ENCODE results near the gene NAPA.

The NAPA gene

GRCh38 chr19:47514869-47515588 lies at the start of gene NAPA:
NAPA (minus strand) TSS chr19:47515063; CDS start chr19:47514940, 123 bp downstream.
- peak; percentile 100 for DNase-seq (ENCODE audit: low spot score)

- no peak for DNase-seq (ENCODE audit: low spot score)
Observed at GRCh38 chr19:47564081-47564480, 49.2 kb upstream of the NAPA start.

GRCh38 chr19:47561440-47562057 lies 46.7 kb upstream of the NAPA start:
- DNase-seq (ENCODE audit: low spot score): no peak

- no peak for DNase-seq (ENCODE audit: low spot score)
Observed at GRCh38 chr19:47560999-47561398, 46.1 kb upstream of the NAPA start.

- DNase-seq (ENCODE audit: low spot score): no peak
Observed at GRCh38 chr19:47550129-47550528, 35.3 kb upstream of the NAPA start.

GRCh38 chr19:47549261-47549862 lies 34.5 kb upstream of the NAPA start:
- DNase-seq (ENCODE audit: low spot score): no peak

GRCh38 chr19:47547199-47547598 lies 32.3 kb upstream of the NAPA start:
- DNase-seq (ENCODE audit: low spot score): no peak

GRCh38 chr19:47545061-47545948 lies 30.4 kb upstream of the NAPA start:
- DNase-seq (ENCODE audit: low spot score): no peak

- no peak for DNase-seq (ENCODE audit: low spot score)
Observed at GRCh38 chr19:47544476-47544875, 29.6 kb upstream of the NAPA start.

GRCh38 chr19:47544075-47544474 lies 29.2 kb upstream of the NAPA start:
- DNase-seq (ENCODE audit: low spot score): no peak

- DNase-seq (ENCODE audit: low spot score): no peak
Observed at GRCh38 chr19:47542030-47542475, 27.2 kb upstream of the NAPA start.

GRCh38 chr19:47541518-47541917 lies 26.7 kb upstream of the NAPA start:
- no peak for DNase-seq (ENCODE audit: low spot score)

- no peak for DNase-seq (ENCODE audit: low spot score)
Observed at GRCh38 chr19:47540748-47541147, 25.9 kb upstream of the NAPA start.

- no peak for DNase-seq (ENCODE audit: low spot score)
Observed at GRCh38 chr19:47539747-47540311, 25.0 kb upstream of the NAPA start.

GRCh38 chr19:47538812-47539211 lies 23.9 kb upstream of the NAPA start:
- no peak for DNase-seq (ENCODE audit: low spot score)

GRCh38 chr19:47537493-47537892 lies 22.6 kb upstream of the NAPA start:
- no peak for DNase-seq (ENCODE audit: low spot score)

GRCh38 chr19:47534628-47535027 lies 19.8 kb upstream of the NAPA start:
- no peak for DNase-seq (ENCODE audit: low spot score)

GRCh38 chr19:47531640-47532387 lies 17.0 kb upstream of the NAPA start:
- no peak for DNase-seq (ENCODE audit: low spot score)

GRCh38 chr19:47529018-47529742 lies 14.3 kb upstream of the NAPA start:
- no peak for DNase-seq (ENCODE audit: low spot score)

GRCh38 chr19:47526798-47527197 lies 11.9 kb upstream of the NAPA start:
- no peak for DNase-seq (ENCODE audit: low spot score)

- no peak for DNase-seq (ENCODE audit: low spot score)
Observed at GRCh38 chr19:47523473-47523872, 8.6 kb upstream of the NAPA start.

Measured in left forelimb (tissue), 1 donor.